Renal cortex interstitium (tissue), 15 donors: ENCODE data around the gene NDOR1. TPM values are rescaled to one million over a fixed set of nuclear protein-coding genes. Genes with fewer than 3 reads are reported as not detected.

ENCODE experiments used
- DNase-seq, 11 donors: peaks; one replicate each; pipeline ENCODE4 v3.0.0-alpha.2; 2013; ENCODE audit warnings: low read depth in 9 of 11, low spot score in 4 of 11; ENCODE audit errors: extremely low read depth in 1 of 11
- long read RNA-seq, 16 experiments: transcript quantifications; one replicate each; lab custom pipeline, GENCODE V29; 2026
- polyA plus RNA-seq, 3 donors: library from polyadenylated mRNA; unstranded; fragments of 120-200 nt; gene quantifications; one replicate each; pipeline ENCODE4 v1.2.1, GENCODE V29; 2013; ENCODE audit not compliant: insufficient read length in 3 of 3

Gene NDOR1
- 10 to 100 TPM in 2 of 3 donors, 1 to 10 TPM in 1; 8.2 to 15.1 (median 14.2) TPM for polyA plus RNA-seq
- long read RNA-seq, donor 1, partial matches to known transcripts = 0 of 2 reads
- long read RNA-seq, donor 1, other reads (novel, unspliced or antisense) = 0 of 2 reads
- long read RNA-seq, donor 2, partial matches to known transcripts = 9 of 9 reads
- long read RNA-seq, donor 2, other reads (novel, unspliced or antisense) = 0 of 9 reads
- long read RNA-seq, donor 3, partial matches to known transcripts = 0 of 1 reads
- long read RNA-seq, donor 3, other reads (novel, unspliced or antisense) = 0 of 1 reads
- long read RNA-seq, donor 4 = 0 reads
- long read RNA-seq, donor 5 = 0 reads
- long read RNA-seq, donor 6, partial matches to known transcripts = 6 of 7 reads
- long read RNA-seq, donor 6, other reads (novel, unspliced or antisense) = 0 of 7 reads
- long read RNA-seq, donor 7, partial matches to known transcripts = 0 of 1 reads
- long read RNA-seq, donor 7, other reads (novel, unspliced or antisense) = 0 of 1 reads
- long read RNA-seq, donor 8, partial matches to known transcripts = 0 of 1 reads
- long read RNA-seq, donor 8, other reads (novel, unspliced or antisense) = 0 of 1 reads
- long read RNA-seq, donor 9 = 0 reads
- long read RNA-seq, donor 10, partial matches to known transcripts = 0 of 2 reads
- long read RNA-seq, donor 10, other reads (novel, unspliced or antisense) = 0 of 2 reads
- long read RNA-seq, donor 11 = 0 reads
- long read RNA-seq, donor 12, partial matches to known transcripts = 0 of 1 reads
- long read RNA-seq, donor 12, other reads (novel, unspliced or antisense) = 0 of 1 reads
- long read RNA-seq, donor 13 = 0 reads
- long read RNA-seq, donor 14 = 0 reads
- long read RNA-seq, donor 15, partial matches to known transcripts = 0 of 1 reads
- long read RNA-seq, donor 15, other reads (novel, unspliced or antisense) = 0 of 1 reads
- long read RNA-seq, donor 16, partial matches to known transcripts = 0 of 2 reads
- long read RNA-seq, donor 16, other reads (novel, unspliced or antisense) = 0 of 2 reads

GRCh38 chr9:137205126-137206069 is at the start of gene NDOR1, which contains the start of gene TMEM203:
Gene NDOR1 (plus strand): TSS chr9:137205700. CDS start chr9:137205778, 78 bp downstream.
Gene TMEM203 (minus strand): TSS chr9:137205648. CDS start chr9:137205414, 234 bp downstream.
- peak in 10 of 11 donors; percentile 62 to 91 (median 84) for DNase-seq

- DNase-seq = no peak
Measured at GRCh38 chr9:137156567-137157375, 48.7 kb upstream of the NDOR1 start.

- no peak for DNase-seq
Measured at GRCh38 chr9:137157618-137158415, 47.7 kb upstream of the NDOR1 start.

- DNase-seq = no peak
Measured at GRCh38 chr9:137158625-137159024, 46.9 kb upstream of the NDOR1 start.

GRCh38 chr9:137159105-137160053 is 46.1 kb upstream of the NDOR1 start:
- DNase-seq = no peak

GRCh38 chr9:137160054-137160425 is 45.5 kb upstream of the NDOR1 start:
- DNase-seq = no peak

GRCh38 chr9:137160716-137161557 is 44.6 kb upstream of the NDOR1 start:
- DNase-seq = no peak

GRCh38 chr9:137161558-137162486 is 43.7 kb upstream of the NDOR1 start:
- DNase-seq = no peak

- DNase-seq = no peak
Measured at GRCh38 chr9:137162505-137163364, 42.8 kb upstream of the NDOR1 start.

GRCh38 chr9:137163365-137163715 is 42.2 kb upstream of the NDOR1 start:
- DNase-seq = no peak

- DNase-seq = no peak
Measured at GRCh38 chr9:137163805-137164204, 41.7 kb upstream of the NDOR1 start.

GRCh38 chr9:137164370-137165249 is 40.9 kb upstream of the NDOR1 start:
- DNase-seq = no peak
